ENCODE measurements around the gene HS3ST2.

The HS3ST2 gene

GRCh38 chr16:22781480-22781879 is 32.5 kb upstream of the HS3ST2 start:
- H3K4me3 ChIP-seq (ENCODE audit: low read length), result no peak overlapping the region
- no peak for TF ChIP-seq CTCF (IDR thresholded peaks at IDR 0.05; ENCODE audit: insufficient read depth, low read depth, low read length, missing control alignments)
- DNase-seq (ENCODE audit: low read depth), result no peak

GRCh38 chr16:22782314-22782713 is 31.6 kb upstream of the HS3ST2 start:
- no peak for TF ChIP-seq CTCF (IDR thresholded peaks at IDR 0.05; ENCODE audit: insufficient read depth, low read depth, low read length, missing control alignments)
- no peak for DNase-seq (ENCODE audit: low read depth)

GRCh38 chr16:22784690-22785214 is 29.2 kb upstream of the HS3ST2 start:
- peak; percentile 31 for DNase-seq (ENCODE audit: low read depth)
- no peak for TF ChIP-seq CTCF (IDR thresholded peaks at IDR 0.05; ENCODE audit: insufficient read depth, low read depth, low read length, missing control alignments)
- H3K4me3 ChIP-seq (ENCODE audit: low read length), result no peak overlapping the region

More at GRCh38 chr16:22782314-22782713, 31.6 kb upstream of the HS3ST2 start:
- H3K4me3 ChIP-seq (ENCODE audit: low read length), result no peak overlapping the region

GRCh38 chr16:22785552-22785951 is 28.4 kb upstream of the HS3ST2 start:
- TF ChIP-seq CTCF (IDR thresholded peaks at IDR 0.05; ENCODE audit: insufficient read depth, low read depth, low read length, missing control alignments), result no peak
- DNase-seq (ENCODE audit: low read depth), result no peak
- H3K4me3 ChIP-seq (ENCODE audit: low read length), result no peak overlapping the region

GRCh38 chr16:22786284-22786683 is 27.7 kb upstream of the HS3ST2 start:
- H3K4me3 ChIP-seq (ENCODE audit: low read length), result no peak overlapping the region
- no peak for TF ChIP-seq CTCF (IDR thresholded peaks at IDR 0.05; ENCODE audit: insufficient read depth, low read depth, low read length, missing control alignments)
- DNase-seq (ENCODE audit: low read depth), result no peak

- DNase-seq (ENCODE audit: low read depth), result no peak
- no peak overlapping the region for H3K4me3 ChIP-seq (ENCODE audit: low read length)
- TF ChIP-seq CTCF (IDR thresholded peaks at IDR 0.05; ENCODE audit: insufficient read depth, low read depth, low read length, missing control alignments), result no peak
Observed at GRCh38 chr16:22786691-22787090, 27.3 kb upstream of the HS3ST2 start.

- no peak overlapping the region for H3K4me3 ChIP-seq (ENCODE audit: low read length)
- DNase-seq (ENCODE audit: low read depth), result peak; percentile 28
- TF ChIP-seq CTCF (IDR thresholded peaks at IDR 0.05; ENCODE audit: insufficient read depth, low read depth, low read length, missing control alignments), result no peak
Observed at GRCh38 chr16:22787466-22788192, 26.3 kb upstream of the HS3ST2 start.

Measured in epithelial cell of esophagus (primary cell).